GM12872 (cell line): ENCODE data around the gene RNF220.

ENCODE experiments used
- TF ChIP-seq, protein P1 (sequence below): IDR thresholded peaks from 3 replicates; pipeline ENCODE4 v1.5.1; 2011; ENCODE audit warnings: low read depth, mild to moderate bottlenecking, low read length, moderate library complexity; ENCODE audit not compliant: insufficient read depth

RNF220 gene

DNA sequence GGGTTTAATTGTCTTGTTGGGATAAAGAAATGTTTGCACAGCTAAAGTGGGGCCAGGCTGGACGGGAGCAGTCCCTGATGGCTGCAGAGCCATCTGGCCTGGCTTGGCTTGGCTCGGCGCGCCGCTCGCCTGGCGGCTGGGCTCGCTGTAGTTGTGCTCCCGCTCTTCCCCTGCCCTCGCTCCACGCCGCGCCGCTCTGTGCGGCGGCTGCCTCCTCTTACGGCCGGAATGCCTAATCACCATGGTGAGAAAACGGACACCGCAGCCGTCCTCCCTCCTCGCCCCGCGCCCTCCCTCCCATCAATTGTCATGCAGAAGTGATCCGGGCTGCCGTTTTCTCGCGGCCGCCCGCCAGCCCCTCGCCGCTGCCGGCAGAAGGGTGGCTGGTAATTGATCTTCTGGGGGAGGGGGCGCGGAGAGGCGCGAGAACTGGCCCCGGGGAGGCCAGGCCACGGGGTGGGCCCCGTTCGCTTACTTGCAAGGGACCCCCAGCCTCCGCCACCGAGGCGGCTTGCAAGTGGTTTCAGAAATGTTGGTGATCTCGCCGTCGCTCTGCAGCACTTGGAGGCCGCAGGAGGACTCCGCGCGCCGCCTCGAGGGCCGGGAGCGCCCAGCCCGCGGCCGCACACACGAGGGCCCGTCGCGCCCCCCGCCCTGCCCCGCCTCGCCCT lies 12.4 kb downstream of the RNF220 start:
- TF ChIP-seq, protein P1, sequence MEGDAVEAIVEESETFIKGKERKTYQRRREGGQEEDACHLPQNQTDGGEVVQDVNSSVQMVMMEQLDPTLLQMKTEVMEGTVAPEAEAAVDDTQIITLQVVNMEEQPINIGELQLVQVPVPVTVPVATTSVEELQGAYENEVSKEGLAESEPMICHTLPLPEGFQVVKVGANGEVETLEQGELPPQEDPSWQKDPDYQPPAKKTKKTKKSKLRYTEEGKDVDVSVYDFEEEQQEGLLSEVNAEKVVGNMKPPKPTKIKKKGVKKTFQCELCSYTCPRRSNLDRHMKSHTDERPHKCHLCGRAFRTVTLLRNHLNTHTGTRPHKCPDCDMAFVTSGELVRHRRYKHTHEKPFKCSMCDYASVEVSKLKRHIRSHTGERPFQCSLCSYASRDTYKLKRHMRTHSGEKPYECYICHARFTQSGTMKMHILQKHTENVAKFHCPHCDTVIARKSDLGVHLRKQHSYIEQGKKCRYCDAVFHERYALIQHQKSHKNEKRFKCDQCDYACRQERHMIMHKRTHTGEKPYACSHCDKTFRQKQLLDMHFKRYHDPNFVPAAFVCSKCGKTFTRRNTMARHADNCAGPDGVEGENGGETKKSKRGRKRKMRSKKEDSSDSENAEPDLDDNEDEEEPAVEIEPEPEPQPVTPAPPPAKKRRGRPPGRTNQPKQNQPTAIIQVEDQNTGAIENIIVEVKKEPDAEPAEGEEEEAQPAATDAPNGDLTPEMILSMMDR, result no peak

DNA sequence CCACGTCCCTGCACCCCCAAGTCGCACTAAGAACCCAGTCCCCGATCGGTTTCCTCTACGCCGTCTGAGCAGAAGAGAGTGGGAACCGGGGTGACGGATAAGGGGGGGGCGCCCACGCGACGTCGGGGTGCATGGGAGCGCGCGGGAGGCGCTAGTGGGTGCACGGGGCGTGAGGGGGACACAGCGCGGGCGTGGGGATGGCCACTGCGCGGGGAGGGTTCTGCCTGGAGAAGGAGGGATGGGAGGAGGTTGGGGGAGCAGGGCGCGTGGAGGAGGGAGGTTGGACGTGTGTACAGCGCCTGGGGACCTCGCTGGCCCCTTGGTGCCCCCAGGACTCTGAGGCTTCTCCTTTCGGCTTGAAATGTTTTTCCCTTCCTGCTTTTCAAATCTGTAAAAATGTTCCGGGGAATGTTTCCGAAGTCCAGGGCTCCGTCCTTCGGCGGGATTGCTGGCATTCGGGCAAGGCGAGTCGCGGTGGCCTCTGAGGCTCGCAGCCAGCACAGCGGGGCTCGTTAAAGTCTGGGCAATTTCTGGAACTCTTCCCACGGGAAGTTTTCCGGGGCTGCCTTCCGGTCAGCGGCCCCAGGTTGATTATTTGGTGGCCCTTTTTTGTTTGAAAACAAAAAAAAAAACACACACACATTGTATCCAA lies 13.1 kb downstream of the RNF220 start:
- TF ChIP-seq, protein P1, result no peak

DNA sequence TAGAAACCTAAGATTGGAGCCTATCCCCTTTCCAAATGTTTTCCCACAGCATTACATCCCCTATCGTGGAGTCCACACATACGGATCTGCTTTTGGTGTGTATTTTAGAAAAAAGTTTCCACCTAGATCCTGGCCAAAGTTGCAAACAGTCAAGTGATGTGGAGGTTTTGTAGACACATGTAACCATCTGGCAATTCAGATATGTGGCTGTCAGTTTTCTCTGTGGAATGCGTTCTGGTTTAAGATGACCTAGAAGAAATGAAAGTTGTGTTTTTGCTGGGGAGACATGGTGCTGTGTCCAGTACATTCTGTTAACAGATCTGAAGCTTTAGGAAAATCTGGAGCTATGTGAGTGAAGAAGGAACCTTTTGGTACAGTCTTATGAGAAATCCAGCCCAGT lies 14.8 kb downstream of the RNF220 start:
- TF ChIP-seq, protein P1, result no peak

DNA sequence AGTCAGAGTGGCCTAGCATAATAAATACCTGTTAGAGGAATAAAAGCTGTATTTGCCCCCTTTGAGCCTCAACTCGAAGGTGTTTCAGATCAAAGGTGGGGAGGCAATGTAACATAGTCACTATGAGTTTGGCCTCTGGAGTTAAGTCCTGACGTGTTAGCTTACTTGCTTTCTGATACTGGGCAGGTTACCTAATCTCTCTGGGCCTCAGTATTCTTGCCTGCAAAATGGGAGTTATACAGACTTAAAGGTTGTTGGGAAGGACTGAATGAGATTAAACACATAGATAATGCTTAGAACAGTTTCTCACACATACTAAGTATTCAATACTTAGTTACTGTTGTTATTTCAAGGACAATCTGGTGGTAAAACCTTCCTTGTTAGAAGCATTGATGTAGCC lies 15.5 kb downstream of the RNF220 start:
- TF ChIP-seq, protein P1, result no peak

- TF ChIP-seq, protein P1, result no peak
These were observed 16.4 kb downstream of the RNF220 start for GRCh38 chr1:44421446-44421884.

- TF ChIP-seq, protein P1, result no peak
These were observed 17.1 kb downstream of the RNF220 start for GRCh38 chr1:44422161-44422560.

- TF ChIP-seq, protein P1, result no peak
These were observed 18.8 kb downstream of the RNF220 start for GRCh38 chr1:44423591-44424537.
